ENCODE measurements around the gene FGF14. TPM values are rescaled to one million over a fixed set of nuclear protein-coding genes. Genes with fewer than 3 reads are reported as not detected.

Gene FGF14
- total and polyA plus RNA-seq, 2 of the 4 experiments (the other 2 are of a cell fraction) = under 0.01 TPM; not detected in 1

- Histone ChIP-seq H2AK9ac (replicated peaks; ENCODE audit: low read depth, low read length, poor library complexity) (no peak overlapping the region), H4K5ac (ENCODE audit: low read depth, low read length) (no peak overlapping the region), H2AK5ac (ENCODE audit: low read depth, low read length) (no peak overlapping the region), H3K4me2 (ENCODE audit: low read depth, low read length) (no peak overlapping the region), H3K36me3 (ENCODE audit: control insufficient read depth, insufficient read depth, low read length) (no peaks in the 10 kb centered on the region), H3K4ac (ENCODE audit: low read depth, low read length) (no peak overlapping the region), H4K8ac (ENCODE audit: low read depth in 2 of 2, low read length in 2 of 2) (no peak overlapping the region), H2BK5ac (ENCODE audit: low read depth, low read length, poor library complexity, severe bottlenecking) (no peak overlapping the region), H3K4me3 (ENCODE audit: insufficient read depth, low read depth, low read length) (no peak overlapping the region), H3K23ac (ENCODE audit: low read depth, low read length) (no peak overlapping the region), H2BK120ac (ENCODE audit: low read depth, low read length) (no peak overlapping the region), H3K27ac (ENCODE audit: insufficient read depth, low read length) (no peak overlapping the region), H3K27me3 (ENCODE audit: control insufficient read depth, insufficient read depth, low read length) (no peaks in the 10 kb centered on the region), H3K18ac (ENCODE audit: low read depth, low read length) (no peak overlapping the region), H2BK15ac (ENCODE audit: low read depth, low read length) (no peak overlapping the region), H3K79me1 (ENCODE audit: low read depth in 1 of 2, low read length in 2 of 2) (no peaks in the 10 kb centered on the region), H3K9ac (ENCODE audit: low read depth, low read length) (no peak overlapping the region), H4K20me1 (ENCODE audit: insufficient read depth, low read length) (no peaks in the 10 kb centered on the region), H3K14ac (replicated peaks; ENCODE audit: low read depth, low read length) (no peak overlapping the region), H2BK20ac (ENCODE audit: low read depth, low read length) (no peak overlapping the region), H2AFZ (replicated peaks; ENCODE audit: low read length, poor library complexity) (no peak overlapping the region), H3K9me3 (ENCODE audit: control insufficient read depth, insufficient read depth, low read length) (no peaks in the 10 kb centered on the region), H3K56ac (ENCODE audit: extremely low read depth, insufficient read depth, low read length) (no peak overlapping the region), H3K9me1 (ENCODE audit: insufficient read depth, low read length) (no peaks in the 10 kb centered on the region), H3K4me1 (ENCODE audit: control insufficient read depth, insufficient read depth, low read length) (no peaks in the 10 kb centered on the region), H4K91ac (ENCODE audit: insufficient read depth, low read depth, low read length) (no peak overlapping the region)
- TF ChIP-seq MAZ (IDR thresholded peaks at IDR 0.05; ENCODE audit: borderline replicate concordance, low read depth, low read length) = no peak
- no peak for TF ChIP-seq MXI1 (IDR thresholded peaks at IDR 0.05; ENCODE audit: borderline replicate concordance, low read depth, low read length)
- TF ChIP-seq NFE2L2 (IDR thresholded peaks at IDR 0.05; ENCODE audit: low read depth, low read length) = no peak
- TF ChIP-seq CEBPB (IDR thresholded peaks at IDR 0.05; ENCODE audit: low read depth, low read length) = no peak
- no peak for TF ChIP-seq CHD1 (IDR thresholded peaks at IDR 0.05; ENCODE audit: low read depth, low read length)
- TF ChIP-seq, protein P1, sequence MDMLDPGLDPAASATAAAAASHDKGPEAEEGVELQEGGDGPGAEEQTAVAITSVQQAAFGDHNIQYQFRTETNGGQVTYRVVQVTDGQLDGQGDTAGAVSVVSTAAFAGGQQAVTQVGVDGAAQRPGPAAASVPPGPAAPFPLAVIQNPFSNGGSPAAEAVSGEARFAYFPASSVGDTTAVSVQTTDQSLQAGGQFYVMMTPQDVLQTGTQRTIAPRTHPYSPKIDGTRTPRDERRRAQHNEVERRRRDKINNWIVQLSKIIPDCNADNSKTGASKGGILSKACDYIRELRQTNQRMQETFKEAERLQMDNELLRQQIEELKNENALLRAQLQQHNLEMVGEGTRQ (IDR thresholded peaks at IDR 0.05; ENCODE audit: low read depth, low read length) = no peak
- TF ChIP-seq RCOR1 (IDR thresholded peaks at IDR 0.05; ENCODE audit: insufficient replicate concordance, low read length) = no peak
- TF ChIP-seq, protein P2, sequence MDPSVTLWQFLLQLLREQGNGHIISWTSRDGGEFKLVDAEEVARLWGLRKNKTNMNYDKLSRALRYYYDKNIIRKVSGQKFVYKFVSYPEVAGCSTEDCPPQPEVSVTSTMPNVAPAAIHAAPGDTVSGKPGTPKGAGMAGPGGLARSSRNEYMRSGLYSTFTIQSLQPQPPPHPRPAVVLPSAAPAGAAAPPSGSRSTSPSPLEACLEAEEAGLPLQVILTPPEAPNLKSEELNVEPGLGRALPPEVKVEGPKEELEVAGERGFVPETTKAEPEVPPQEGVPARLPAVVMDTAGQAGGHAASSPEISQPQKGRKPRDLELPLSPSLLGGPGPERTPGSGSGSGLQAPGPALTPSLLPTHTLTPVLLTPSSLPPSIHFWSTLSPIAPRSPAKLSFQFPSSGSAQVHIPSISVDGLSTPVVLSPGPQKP (IDR thresholded peaks at IDR 0.05; ENCODE audit: borderline replicate concordance, low read depth, low read length) = no peak
- no peak for TF ChIP-seq MAFK (IDR thresholded peaks at IDR 0.05; ENCODE audit: low read depth, low read length)
- no peak for TF ChIP-seq BHLHE40 (IDR thresholded peaks at IDR 0.05; ENCODE audit: low read depth, low read length)
- no peak for TF ChIP-seq SMC3 (IDR thresholded peaks at IDR 0.05; ENCODE audit: low read depth, low read length)
- TF ChIP-seq RAD21 (IDR thresholded peaks at IDR 0.05; ENCODE audit: low read length) = no peak
- no peak for TF ChIP-seq RFX5 (IDR thresholded peaks at IDR 0.05; ENCODE audit: low read depth, low read length)
- TF ChIP-seq POLR2A (IDR thresholded peaks at IDR 0.05; ENCODE audit: low read depth, low read length) = no peak
- no peak for TF ChIP-seq FOS (IDR thresholded peaks at IDR 0.05; ENCODE audit: low read depth, low read length)
- TF ChIP-seq, protein P3, sequence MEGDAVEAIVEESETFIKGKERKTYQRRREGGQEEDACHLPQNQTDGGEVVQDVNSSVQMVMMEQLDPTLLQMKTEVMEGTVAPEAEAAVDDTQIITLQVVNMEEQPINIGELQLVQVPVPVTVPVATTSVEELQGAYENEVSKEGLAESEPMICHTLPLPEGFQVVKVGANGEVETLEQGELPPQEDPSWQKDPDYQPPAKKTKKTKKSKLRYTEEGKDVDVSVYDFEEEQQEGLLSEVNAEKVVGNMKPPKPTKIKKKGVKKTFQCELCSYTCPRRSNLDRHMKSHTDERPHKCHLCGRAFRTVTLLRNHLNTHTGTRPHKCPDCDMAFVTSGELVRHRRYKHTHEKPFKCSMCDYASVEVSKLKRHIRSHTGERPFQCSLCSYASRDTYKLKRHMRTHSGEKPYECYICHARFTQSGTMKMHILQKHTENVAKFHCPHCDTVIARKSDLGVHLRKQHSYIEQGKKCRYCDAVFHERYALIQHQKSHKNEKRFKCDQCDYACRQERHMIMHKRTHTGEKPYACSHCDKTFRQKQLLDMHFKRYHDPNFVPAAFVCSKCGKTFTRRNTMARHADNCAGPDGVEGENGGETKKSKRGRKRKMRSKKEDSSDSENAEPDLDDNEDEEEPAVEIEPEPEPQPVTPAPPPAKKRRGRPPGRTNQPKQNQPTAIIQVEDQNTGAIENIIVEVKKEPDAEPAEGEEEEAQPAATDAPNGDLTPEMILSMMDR (conservative IDR thresholded peaks at IDR 0.05; ENCODE audit: low read depth, low read length) = no peak
- dilution Hi-C loops (cut with HindIII; ENCODE audit: low sequenced_read_pairs, unreplicated experiment) (no loop called here), intact Hi-C loops (cut with micrococcal nuclease) (no loop called here), in situ Hi-C loops (cut with MboI; ENCODE audit: low sequenced_read_pairs) (no loop called here)
- 57% methylated on average over 1 of the region's 3 CpGs; no CpG with 5 or more reads in 1 of the 2 experiments for WGBS, 2 experiments (ENCODE audit: extremely low coverage in 2 of 2, insufficient read length in 1 of 2)
- BruUV-seq (replicated peaks) = no TSS peak
- ChIA-PET POLR2A (ENCODE audit: unreplicated experiment) (no interaction called here), CTCF (no interaction called here)
- no peak for ATAC-seq (ENCODE audit: low read depth)
- no peak for DNase-seq
Observed at GRCh38 chr13:101903890-101904289, 498.0 kb downstream of the FGF14 start.

Data from IMR-90 (cell line).